ENCODE results near the gene TIMP3. TPM values are rescaled to one million over a fixed set of nuclear protein-coding genes. Genes with fewer than 3 reads are reported as not detected.

Gene TIMP3
- total RNA-seq, 1 experiment from 2014 or later, result 0.87 TPM

DNA sequence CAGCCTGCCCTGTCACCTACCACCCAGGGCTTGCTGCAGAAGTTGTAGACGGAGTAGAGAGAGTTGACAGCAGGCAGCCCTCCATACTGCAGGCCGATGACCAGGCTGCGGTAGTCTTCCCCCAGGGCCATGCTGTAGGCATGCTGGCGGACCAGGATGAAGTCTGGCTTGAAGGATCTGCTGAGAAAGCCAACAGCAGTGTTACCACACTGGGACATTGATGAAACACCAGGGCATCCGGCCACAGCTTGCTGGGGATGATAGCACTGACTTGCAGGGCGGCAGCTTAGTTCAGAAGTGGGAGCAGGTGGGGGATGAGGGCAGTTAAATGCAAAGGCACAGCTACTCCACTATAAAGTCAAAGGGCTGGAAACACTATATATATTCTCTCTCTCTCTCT is 67.4 kb downstream of the TIMP3 start:
- Histone ChIP-seq H3K79me1 (ENCODE audit: insufficient read depth, low read depth, low read length, poor library complexity, severe bottlenecking) (no peaks in the 10 kb centered on the region), H3K4me2 (ENCODE audit: insufficient read depth, insufficient read length, low read length) (no peak overlapping the region), H2AFZ (ENCODE audit: low read length) (no peak overlapping the region), H3K27ac (ENCODE audit: insufficient read length, low read depth, low read length) (no peak overlapping the region), H3K56ac (ENCODE audit: insufficient read length, low read depth, low read length) (no peak overlapping the region), H3K4me1 (ENCODE audit: insufficient read depth, low read length) (no peaks in the 10 kb centered on the region), H3K4ac (ENCODE audit: low read depth, low read length) (no peak overlapping the region), H2BK5ac (ENCODE audit: insufficient read length, low read length) (no peak overlapping the region), H3K23me2 (ENCODE audit: insufficient read length, low read depth, low read length, poor library complexity, severe bottlenecking) (no peaks in the 10 kb centered on the region), H3K9me3 (ENCODE audit: control insufficient read depth, low read depth, low read length) (no peaks in the 10 kb centered on the region), H2AK5ac (ENCODE audit: insufficient read length, low read length) (no peak overlapping the region), H4K91ac (ENCODE audit: insufficient read length, low read depth, low read length) (no peak overlapping the region), H4K20me1 (ENCODE audit: control insufficient read depth, insufficient read depth, insufficient read length) (no peaks in the 10 kb centered on the region), H4K8ac (replicated peaks; ENCODE audit: insufficient read length, low read depth, low read length) (no peak overlapping the region), H3K27me3 (ENCODE audit: insufficient read depth, low read length) (no peaks in the 10 kb centered on the region), H4K5ac (ENCODE audit: insufficient read length, low read depth, low read length) (no peak overlapping the region), H3T11ph (ENCODE audit: low read length) (no peak overlapping the region), H2BK20ac (ENCODE audit: low read depth, low read length, poor library complexity, severe bottlenecking) (no peak overlapping the region), H2BK12ac (ENCODE audit: insufficient read length, low read depth, low read length) (no peak overlapping the region), H3K18ac (ENCODE audit: insufficient read length, low read depth, low read length) (no peak overlapping the region), H3K79me2 (ENCODE audit: insufficient read depth, low read length) (no peaks in the 10 kb centered on the region), H2BK120ac (ENCODE audit: low read depth, low read length, poor library complexity, severe bottlenecking) (no peak overlapping the region), H3K23ac (ENCODE audit: insufficient read length, low read depth, low read length) (no peak overlapping the region), H3K9ac (ENCODE audit: extremely low read depth, insufficient read length, low read length) (no peak overlapping the region), H3K14ac (ENCODE audit: insufficient read depth, low read length) (no peak overlapping the region), H2BK15ac (ENCODE audit: low read depth, low read length) (no peak overlapping the region)
- TF ChIP-seq, protein P1, sequence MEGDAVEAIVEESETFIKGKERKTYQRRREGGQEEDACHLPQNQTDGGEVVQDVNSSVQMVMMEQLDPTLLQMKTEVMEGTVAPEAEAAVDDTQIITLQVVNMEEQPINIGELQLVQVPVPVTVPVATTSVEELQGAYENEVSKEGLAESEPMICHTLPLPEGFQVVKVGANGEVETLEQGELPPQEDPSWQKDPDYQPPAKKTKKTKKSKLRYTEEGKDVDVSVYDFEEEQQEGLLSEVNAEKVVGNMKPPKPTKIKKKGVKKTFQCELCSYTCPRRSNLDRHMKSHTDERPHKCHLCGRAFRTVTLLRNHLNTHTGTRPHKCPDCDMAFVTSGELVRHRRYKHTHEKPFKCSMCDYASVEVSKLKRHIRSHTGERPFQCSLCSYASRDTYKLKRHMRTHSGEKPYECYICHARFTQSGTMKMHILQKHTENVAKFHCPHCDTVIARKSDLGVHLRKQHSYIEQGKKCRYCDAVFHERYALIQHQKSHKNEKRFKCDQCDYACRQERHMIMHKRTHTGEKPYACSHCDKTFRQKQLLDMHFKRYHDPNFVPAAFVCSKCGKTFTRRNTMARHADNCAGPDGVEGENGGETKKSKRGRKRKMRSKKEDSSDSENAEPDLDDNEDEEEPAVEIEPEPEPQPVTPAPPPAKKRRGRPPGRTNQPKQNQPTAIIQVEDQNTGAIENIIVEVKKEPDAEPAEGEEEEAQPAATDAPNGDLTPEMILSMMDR (conservative IDR thresholded peaks at IDR 0.05), result no peak
- no peak for DNase-seq
- H3K4me3 Mint-ChIP-seq, result no peak overlapping the region
- no peak overlapping the region for H3K27ac Mint-ChIP-seq
- no CpG with 5 or more reads among the region's 6 CpGs for WGBS (ENCODE audit: extremely low coverage, insufficient read length, low lambda C conversion rate)
- no peaks in the 10 kb centered on the region for H3K4me1 Mint-ChIP-seq
- peaks cover 2 to 55% (median 39%) of the 10 kb centered on the region in 3 experiments; a peak in 5 of 7 replicates for H3K36me3 Mint-ChIP-seq (ENCODE audit: insufficient read depth in 1 of 3, low read depth in 3 of 3)
- no peaks in the 10 kb centered on the region for H3K9me3 Mint-ChIP-seq
- no peaks in the 10 kb centered on the region for H3K27me3 Mint-ChIP-seq (ENCODE audit: low read depth)
